Right lobe of liver (tissue), 4 donors: ENCODE results near the gene BTBD6.

ENCODE experiments used
- CTCF ChIP-seq, 4 donors: fragments of 200-600 bp in 3 of 4; fragments of 450-650 bp in 1 of 4; IDR thresholded peaks; one replicate each; pipeline versions ENCODE4 v1.5.1 to v1.8.0; 2016 to 2022; ENCODE audit warnings: antibody characterized with exemption in 4 of 4, mild to moderate bottlenecking in 2 of 4
- POLR2A ChIP-seq: fragments of 450-650 bp; IDR thresholded peaks from one replicate; pipeline ENCODE4 v1.6.1; 2017; ENCODE audit warnings: antibody characterized with exemption, mild to moderate bottlenecking
- donor health status: DM: no; HTN: no; CAD: no.
- donor health status: DM: no; HTN: no; CAD: no.
- donor health status: DM: no; HTN: yes; CAD: no.

- TF ChIP-seq POLR2A, result no peak
- no peak for TF ChIP-seq CTCF (IDR thresholded peaks at IDR 0.05)
These were observed 49.2 kb upstream of the BTBD6 start for GRCh38 chr14:105199093-105199492.
